PFSK-1 (cell line): Measurements from ENCODE around the gene GHR.

Experiments
- POLR2AphosphoS5 ChIP-seq: IDR thresholded peaks from 2 replicates; pipeline ENCODE4 v1.6.1; 2012; ENCODE audit warnings: low read depth, mild to moderate bottlenecking, control low read depth, low read length, moderate library complexity
- SIN3A ChIP-seq: IDR thresholded peaks from 2 replicates; pipeline ENCODE4 v1.6.1; 2012; ENCODE audit warnings: mild to moderate bottlenecking, low read length, moderate library complexity, borderline replicate concordance; ENCODE audit not compliant: insufficient read depth

- TF ChIP-seq POLR2AphosphoS5 (no peak), SIN3A (no peak)
These were observed 292.5 kb downstream of the GHR start for GRCh38 chr5:42715785-42716184.
